Endothelial cell of coronary artery (primary cell): Measurements from ENCODE around the gene KATNB1. TPM values are rescaled to one million over a fixed set of nuclear protein-coding genes. Genes with fewer than 3 reads are reported as not detected.

ENCODE experiments used
- total RNA-seq: library from RNA; depleted of rRNA; stranded (reverse); fragments of >200 nt; gene quantifications from 2 replicates; pipeline ENCODE4 v1.2.3, GENCODE V29; 2014

Gene KATNB1, protein sequence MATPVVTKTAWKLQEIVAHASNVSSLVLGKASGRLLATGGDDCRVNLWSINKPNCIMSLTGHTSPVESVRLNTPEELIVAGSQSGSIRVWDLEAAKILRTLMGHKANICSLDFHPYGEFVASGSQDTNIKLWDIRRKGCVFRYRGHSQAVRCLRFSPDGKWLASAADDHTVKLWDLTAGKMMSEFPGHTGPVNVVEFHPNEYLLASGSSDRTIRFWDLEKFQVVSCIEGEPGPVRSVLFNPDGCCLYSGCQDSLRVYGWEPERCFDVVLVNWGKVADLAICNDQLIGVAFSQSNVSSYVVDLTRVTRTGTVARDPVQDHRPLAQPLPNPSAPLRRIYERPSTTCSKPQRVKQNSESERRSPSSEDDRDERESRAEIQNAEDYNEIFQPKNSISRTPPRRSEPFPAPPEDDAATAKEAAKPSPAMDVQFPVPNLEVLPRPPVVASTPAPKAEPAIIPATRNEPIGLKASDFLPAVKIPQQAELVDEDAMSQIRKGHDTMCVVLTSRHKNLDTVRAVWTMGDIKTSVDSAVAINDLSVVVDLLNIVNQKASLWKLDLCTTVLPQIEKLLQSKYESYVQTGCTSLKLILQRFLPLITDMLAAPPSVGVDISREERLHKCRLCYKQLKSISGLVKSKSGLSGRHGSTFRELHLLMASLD
- 18.8 and 26.0 TPM in 2 replicates for total RNA-seq

DNA sequence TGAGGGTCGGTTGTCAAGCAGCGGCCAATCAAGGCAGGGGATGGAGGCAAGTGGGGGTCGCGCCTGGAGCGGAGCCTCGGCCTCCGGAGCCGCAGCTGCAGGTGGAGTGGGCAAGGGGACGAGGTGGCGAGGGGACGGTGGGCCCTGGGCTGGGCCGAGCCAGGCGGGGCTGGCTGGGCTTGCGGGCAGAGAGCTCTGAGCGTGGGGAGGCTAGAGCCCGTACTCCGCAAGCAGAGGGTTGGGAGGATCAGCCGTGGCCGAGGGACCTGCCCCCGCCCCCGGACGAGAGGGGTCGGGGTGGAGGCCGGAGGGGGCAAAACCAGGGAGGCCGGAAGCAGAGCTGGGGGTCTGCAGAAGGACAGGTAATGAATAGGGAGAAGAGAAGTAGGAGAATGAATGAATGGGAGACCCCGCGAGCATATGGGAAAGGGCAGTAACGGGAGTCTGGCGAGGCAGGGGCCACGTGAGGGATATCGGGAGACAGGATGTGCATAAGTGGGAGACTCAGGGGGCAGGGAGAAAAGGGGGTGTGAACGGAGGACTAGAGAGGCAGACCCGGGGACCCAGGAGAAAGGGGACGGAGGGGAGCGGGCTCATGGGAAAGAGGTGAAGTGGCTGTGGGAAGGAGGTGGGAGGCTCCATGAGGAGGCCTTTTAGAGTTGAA is at the start of gene KATNB1:
Gene KATNB1, plus strand, starts transcription at position 16 of the 664 bp plus-strand sequence. CDS start 1,474 bp downstream, outside the sequence.

GRCh38 chr16:57694725-57695679 is 40.6 kb upstream of the KATNB1 start, which contains the start of gene DRC7:
TSS of gene DRC7 (plus strand) at chr16:57694806. CDS start at chr16:57697950, 3,144 bp downstream.

GRCh38 chr16:57802341-57803133 is 67.0 kb downstream of the KATNB1 start, which contains the start of gene KIFC3:
TSS of gene KIFC3 (minus strand) at chr16:57802491. CDS start at chr16:57798243, 4,248 bp downstream.

Other genes with a start within 250 kb of the KATNB1 start
- gene DOK4, start 249.3 kb upstream of the KATNB1 start, total RNA-seq, result 24.0 and 25.1 TPM in 2 replicates
- 9.9 and 14.5 TPM in 2 replicates for gene CCDC102A, start 199.2 kb upstream of the KATNB1 start, total RNA-seq
- gene ADGRG5, start 193.1 kb upstream of the KATNB1 start, total RNA-seq, result not detected in 2 replicates
- 24.8 and 29.1 TPM in 2 replicates for gene ADGRG1, start 107.1 kb upstream of the KATNB1 start, total RNA-seq
- gene ADGRG3, start 67.5 kb upstream of the KATNB1 start, total RNA-seq, result not detected in 2 replicates
- 0.09 and 0.19 TPM in 2 replicates for gene DRC7, start 41.0 kb upstream of the KATNB1 start, total RNA-seq
- 45.3 and 56.0 TPM in 2 replicates for gene KIFC3, start 66.7 kb downstream of the KATNB1 start, total RNA-seq
- gene CNGB1, start 235.4 kb downstream of the KATNB1 start, total RNA-seq, result under 0.01 TPM in 1 of 2 replicates, not detected in the other